ENCODE results near the gene FBLN1.
A peak's percentile ranks its signal among the peaks of the same experiment; 100 is the strongest.

FBLN1 gene

GRCh38 chr22:45645526-45646414 is 143.1 kb downstream of the FBLN1 start:
- intact Hi-C loops (cut with DNase I; ENCODE audit: low total_unique reads): no loop called here

DNA sequence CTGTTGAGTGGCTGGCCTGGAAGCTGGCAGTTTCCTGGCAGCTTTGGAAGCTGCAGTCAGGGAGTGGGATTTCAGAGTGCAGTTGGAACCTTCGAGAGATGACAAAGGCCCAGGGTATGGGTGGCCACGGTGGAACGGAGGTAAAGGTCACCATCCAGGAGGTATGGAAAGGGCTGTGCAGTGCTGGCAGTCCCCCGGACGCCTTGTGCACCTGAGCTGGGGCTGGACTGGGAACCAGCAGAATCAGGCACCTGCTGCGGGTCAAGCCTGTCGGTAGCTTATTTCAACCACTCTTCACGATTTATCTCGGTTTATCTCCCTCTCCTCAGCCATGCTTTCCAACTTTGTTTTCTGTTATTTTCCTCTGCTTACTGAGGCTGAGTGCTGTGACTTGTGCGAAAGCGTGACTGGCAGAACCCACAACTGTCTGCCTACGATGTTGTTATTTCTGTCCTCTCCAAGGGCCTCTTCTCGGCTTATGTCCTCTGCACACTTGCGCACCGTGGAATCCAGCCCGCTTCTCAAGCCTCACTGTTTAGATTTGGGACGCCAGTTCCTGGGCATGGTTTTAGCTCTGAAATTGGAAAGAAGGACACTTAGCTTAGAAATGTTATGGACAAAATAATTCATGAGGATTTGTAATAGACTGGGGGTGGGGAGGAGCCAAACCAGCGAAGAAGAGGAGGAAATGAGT is 145.0 kb downstream of the FBLN1 start:
- no peaks in the 10 kb centered on the region for H3K9me3 ChIP-seq
- H3K4me3 ChIP-seq: no peak overlapping the region
- DNase-seq: peak in 1 of 2 donors; percentile 61
- H3K4me1 ChIP-seq: peaks cover 0 to 7% (median 3%) of the 10 kb centered on the region in 4 donors
- peaks cover 0 to 65% of the 10 kb centered on the region in 2 donors for H3K27me3 ChIP-seq
- H3K36me3 ChIP-seq: no peaks in the 10 kb centered on the region
- TF ChIP-seq, protein P1, sequence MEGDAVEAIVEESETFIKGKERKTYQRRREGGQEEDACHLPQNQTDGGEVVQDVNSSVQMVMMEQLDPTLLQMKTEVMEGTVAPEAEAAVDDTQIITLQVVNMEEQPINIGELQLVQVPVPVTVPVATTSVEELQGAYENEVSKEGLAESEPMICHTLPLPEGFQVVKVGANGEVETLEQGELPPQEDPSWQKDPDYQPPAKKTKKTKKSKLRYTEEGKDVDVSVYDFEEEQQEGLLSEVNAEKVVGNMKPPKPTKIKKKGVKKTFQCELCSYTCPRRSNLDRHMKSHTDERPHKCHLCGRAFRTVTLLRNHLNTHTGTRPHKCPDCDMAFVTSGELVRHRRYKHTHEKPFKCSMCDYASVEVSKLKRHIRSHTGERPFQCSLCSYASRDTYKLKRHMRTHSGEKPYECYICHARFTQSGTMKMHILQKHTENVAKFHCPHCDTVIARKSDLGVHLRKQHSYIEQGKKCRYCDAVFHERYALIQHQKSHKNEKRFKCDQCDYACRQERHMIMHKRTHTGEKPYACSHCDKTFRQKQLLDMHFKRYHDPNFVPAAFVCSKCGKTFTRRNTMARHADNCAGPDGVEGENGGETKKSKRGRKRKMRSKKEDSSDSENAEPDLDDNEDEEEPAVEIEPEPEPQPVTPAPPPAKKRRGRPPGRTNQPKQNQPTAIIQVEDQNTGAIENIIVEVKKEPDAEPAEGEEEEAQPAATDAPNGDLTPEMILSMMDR (IDR thresholded peaks at IDR 0.05): no peak
- H3K27ac ChIP-seq: no peak overlapping the region
- intact Hi-C loops (cut with DNase I; ENCODE audit: low total_unique reads): no loop called here

More at GRCh38 chr22:45645526-45646414, 143.1 kb downstream of the FBLN1 start:
- H3K4me3 ChIP-seq: no peak overlapping the region
- H3K27ac ChIP-seq: no peak overlapping the region
- peaks cover 0 to 68% of the 10 kb centered on the region in 2 donors for H3K27me3 ChIP-seq
- no peaks in the 10 kb centered on the region for H3K9me3 ChIP-seq
- peaks cover 0 to 7% (median 3%) of the 10 kb centered on the region in 4 donors for H3K4me1 ChIP-seq
- peak; percentile 52 to 81 for DNase-seq
- no peaks in the 10 kb centered on the region for H3K36me3 ChIP-seq
- TF ChIP-seq, protein P1 (IDR thresholded peaks at IDR 0.05): peak; percentile 91 to 97

- no peak overlapping the region for H3K27ac ChIP-seq
- H3K4me3 ChIP-seq: no peak overlapping the region
- peak in 1 of 2 donors; percentile 58 for DNase-seq
- peaks cover 0 to 7% (median 3%) of the 10 kb centered on the region in 4 donors for H3K4me1 ChIP-seq
- H3K36me3 ChIP-seq: no peaks in the 10 kb centered on the region
- intact Hi-C loops (cut with DNase I; ENCODE audit: low total_unique reads): no loop called here
- H3K9me3 ChIP-seq: no peaks in the 10 kb centered on the region
- TF ChIP-seq, protein P1 (IDR thresholded peaks at IDR 0.05): no peak
- peaks cover 0 to 65% of the 10 kb centered on the region in 2 donors for H3K27me3 ChIP-seq
These were observed 145.8 kb downstream of the FBLN1 start for GRCh38 chr22:45648301-45649117.

- peaks cover 0 to 52% of the 10 kb centered on the region in 2 donors for H3K27me3 ChIP-seq
- intact Hi-C loops (cut with DNase I; ENCODE audit: low total_unique reads): no loop called here
- peaks cover 0 to 7% (median 3%) of the 10 kb centered on the region in 4 donors for H3K4me1 ChIP-seq
- TF ChIP-seq, protein P1 (IDR thresholded peaks at IDR 0.05): no peak
- H3K9me3 ChIP-seq: no peaks in the 10 kb centered on the region
- no peak overlapping the region for H3K4me3 ChIP-seq
- DNase-seq: no peak
- no peaks in the 10 kb centered on the region for H3K36me3 ChIP-seq
- H3K27ac ChIP-seq: no peak overlapping the region
These were observed 147.1 kb downstream of the FBLN1 start for GRCh38 chr22:45649809-45650208.

GRCh38 chr22:45650721-45651120 is 148.0 kb downstream of the FBLN1 start:
- DNase-seq: no peak
- Histone ChIP-seq H3K27me3 (peaks cover 0 to 43% of the 10 kb centered on the region in 2 donors), H3K27ac (no peak overlapping the region), H3K9me3 (no peaks in the 10 kb centered on the region), H3K36me3 (no peaks in the 10 kb centered on the region), H3K4me3 (no peak overlapping the region), H3K4me1 (peaks cover 0 to 2% (median under 1%) of the 10 kb centered on the region in 4 donors)
- intact Hi-C loops (cut with DNase I; ENCODE audit: low total_unique reads): no loop called here
- TF ChIP-seq, protein P1 (IDR thresholded peaks at IDR 0.05): no peak

Measured in tibial artery (tissue), 4 donors.